H9 (cell line): ENCODE measurements around the gene LARGE1. TPM values are rescaled to one million over a fixed set of nuclear protein-coding genes. Genes with fewer than 3 reads are reported as not detected.

Experiments used
- DNase-seq: peaks from one replicate; pipeline ENCODE4 v3.0.0-alpha.2; 2017
- H2AFZ ChIP-seq: one replicate; pipeline ENCODE4 v1.6.1; 2013; ENCODE audit warnings: mild to moderate bottlenecking, low read length, control low read depth, moderate library complexity
- H2AK5ac ChIP-seq: 2 replicates; pipeline ENCODE4 v1.6.1; 2013; ENCODE audit warnings: low read length, control low read depth, mixed read lengths; ENCODE audit not compliant: insufficient read length
- H2BK120ac ChIP-seq: one replicate; pipeline ENCODE4 v1.6.1; 2013; ENCODE audit warnings: low read depth, mild to moderate bottlenecking, low read length, control low read depth, inconsistent platforms; ENCODE audit not compliant: poor library complexity, severe bottlenecking
- H2BK12ac ChIP-seq: 2 replicates; pipeline ENCODE4 v1.6.1; 2013; ENCODE audit warnings: low read length, control low read depth, mixed read lengths, low read depth; ENCODE audit not compliant: insufficient read length
- H2BK15ac ChIP-seq: 2 replicates; pipeline ENCODE4 v1.6.1; 2013; ENCODE audit warnings: low read depth, low read length, control low read depth
- H2BK20ac ChIP-seq: one replicate; pipeline ENCODE4 v1.6.1; 2013; ENCODE audit warnings: low read depth, mild to moderate bottlenecking, low read length, control low read depth, inconsistent platforms; ENCODE audit not compliant: poor library complexity, severe bottlenecking
- H2BK5ac ChIP-seq: 2 replicates; pipeline ENCODE4 v1.6.1; 2013; ENCODE audit warnings: low read length, control low read depth, mixed read lengths; ENCODE audit not compliant: insufficient read length
- H3K14ac ChIP-seq: 2 replicates; pipeline ENCODE4 v1.6.1; 2013; ENCODE audit warnings: low read length, control low read depth; ENCODE audit not compliant: insufficient read depth
- H3K18ac ChIP-seq: 2 replicates; pipeline ENCODE4 v1.6.1; 2013; ENCODE audit warnings: low read depth, mild to moderate bottlenecking, mixed read lengths, low read length, control low read depth; ENCODE audit not compliant: insufficient read length
- H3K23ac ChIP-seq: 2 replicates; pipeline ENCODE4 v1.6.1; 2013; ENCODE audit warnings: low read length, control low read depth, mixed read lengths, low read depth; ENCODE audit not compliant: insufficient read length
- H3K23me2 ChIP-seq: 2 replicates; pipeline ENCODE4 v1.6.1; 2013; ENCODE audit warnings: low read depth, mild to moderate bottlenecking, mixed read lengths, low read length, control low read depth; ENCODE audit not compliant: insufficient read length, poor library complexity, severe bottlenecking
- H3K27ac ChIP-seq: 2 replicates; pipeline ENCODE4 v1.5.1; 2013; ENCODE audit warnings: low read length, control low read depth, mixed read lengths, low read depth; ENCODE audit not compliant: insufficient read length
- H3K27me3 ChIP-seq: 2 replicates; pipeline ENCODE4 v1.6.1; 2013; ENCODE audit warnings: low read length, control low read depth, inconsistent platforms; ENCODE audit not compliant: insufficient read depth
- H3K4ac ChIP-seq: 2 replicates; pipeline ENCODE4 v1.6.1; 2013; ENCODE audit warnings: low read depth, mild to moderate bottlenecking, control low read depth, inconsistent platforms, low read length, moderate library complexity
- H3K4me1 ChIP-seq: 2 replicates; pipeline ENCODE4 v1.6.1; 2013; ENCODE audit warnings: low read length, control low read depth, inconsistent platforms; ENCODE audit not compliant: insufficient read depth
- H3K4me2 ChIP-seq: 2 replicates; pipeline ENCODE4 v1.6.1; 2013; ENCODE audit warnings: low read length, control low read depth, mixed read lengths; ENCODE audit not compliant: insufficient read length, insufficient read depth
- H3K56ac ChIP-seq: 2 replicates; pipeline ENCODE4 v1.6.1; 2013; ENCODE audit warnings: low read depth, mild to moderate bottlenecking, mixed read lengths, low read length, control low read depth; ENCODE audit not compliant: insufficient read length
- H3K79me1 ChIP-seq: 2 replicates; pipeline ENCODE4 v1.6.1; 2013; ENCODE audit warnings: low read depth, mild to moderate bottlenecking, moderate library complexity, low read length, control low read depth, inconsistent platforms; ENCODE audit not compliant: insufficient read depth, poor library complexity, severe bottlenecking
- H3K79me2 ChIP-seq: 2 replicates; pipeline ENCODE4 v1.6.1; 2013; ENCODE audit warnings: low read length, control low read depth, inconsistent platforms; ENCODE audit not compliant: insufficient read depth
- H3K9ac ChIP-seq: 2 replicates; pipeline ENCODE4 v1.6.1; 2013; ENCODE audit warnings: low read length, control low read depth, mixed read lengths; ENCODE audit not compliant: insufficient read length; ENCODE audit errors: extremely low read depth
- H3K9me3 ChIP-seq: one replicate; pipeline ENCODE4 v1.6.1; 2013; ENCODE audit warnings: low read depth, low read length, inconsistent platforms; ENCODE audit not compliant: control insufficient read depth
- H3T11ph ChIP-seq: one replicate; pipeline ENCODE4 v1.6.1; 2013; ENCODE audit warnings: mild to moderate bottlenecking, low read length, control low read depth, inconsistent platforms
- H4K20me1 ChIP-seq: one replicate; pipeline ENCODE4 v1.6.1; 2013; ENCODE audit not compliant: control insufficient read depth, insufficient read length, insufficient read depth
- H4K5ac ChIP-seq: 2 replicates; pipeline ENCODE4 v1.6.1; 2013; ENCODE audit warnings: low read depth, mild to moderate bottlenecking, mixed read lengths, low read length, control low read depth; ENCODE audit not compliant: insufficient read length
- H4K8ac ChIP-seq: replicated peaks from 2 replicates; pipeline ENCODE4 v1.6.1; 2013; ENCODE audit warnings: low read length, control low read depth, mixed read lengths, low read depth; ENCODE audit not compliant: insufficient read length
- H4K91ac ChIP-seq: 2 replicates; pipeline ENCODE4 v1.6.1; 2013; ENCODE audit warnings: low read depth, mild to moderate bottlenecking, moderate library complexity, mixed read lengths, low read length, control low read depth; ENCODE audit not compliant: insufficient read length
- H3K27ac Mint-ChIP-seq, 3 experiments: 2 replicates in 2 of 3; 3 replicates in 1 of 3; pipeline ENCODE4 v1.8.0; 2020 to 2021; ENCODE audit warnings: mixed read lengths in 3 of 3, mild to moderate bottlenecking in 1 of 3, moderate library complexity in 1 of 3
- H3K27me3 Mint-ChIP-seq: 2 replicates; pipeline ENCODE4 v1.8.0; 2021; ENCODE audit warnings: low read depth, mild to moderate bottlenecking, moderate library complexity, mixed read lengths
- H3K36me3 Mint-ChIP-seq, 3 experiments: 2 replicates in 2 of 3; 3 replicates in 1 of 3; pipeline ENCODE4 v1.8.0; 2020 to 2021; ENCODE audit warnings: low read depth in 3 of 3, mixed read lengths in 3 of 3; ENCODE audit not compliant: insufficient read depth in 1 of 3
- H3K4me1 Mint-ChIP-seq, 2 experiments: 2 replicates each; pipeline ENCODE4 v1.8.0; 2020; ENCODE audit warnings: mixed read lengths in 2 of 2
- H3K4me3 Mint-ChIP-seq, 2 experiments: 2 replicates in 1 of 2; 3 replicates in 1 of 2; pipeline ENCODE4 v1.8.0; 2020 to 2021; ENCODE audit warnings: mild to moderate bottlenecking in 2 of 2, mixed read lengths in 2 of 2, moderate library complexity in 1 of 2
- H3K9me3 Mint-ChIP-seq, 2 experiments: 2 replicates in 1 of 2; 3 replicates in 1 of 2; pipeline ENCODE4 v1.8.0; 2020; ENCODE audit warnings: mild to moderate bottlenecking in 2 of 2, mixed read lengths in 2 of 2, moderate library complexity in 1 of 2
- CTCF ChIP-seq: fragments of 200-600 bp; sonication (generic); conservative IDR thresholded peaks from 3 replicates; pipeline ENCODE4 v1.8.0; 2021; ENCODE audit warnings: antibody characterized with exemption, mild to moderate bottlenecking
- WGBS: extraction: QIAGEN DNeasy Blood & Tissue Kit; methylation state at CpG from one replicate; pipeline ENCODE4 v1.1.7; 2013; ENCODE audit warnings: missing lambda C conversion rate, low lambda C conversion rate, mixed read lengths; ENCODE audit not compliant: insufficient read length; ENCODE audit errors: extremely low coverage; 5-methylcytosine and 5-hydroxymethylcytosine counted together
- total RNA-seq: library from RNA; stranded (reverse); gene quantifications from 2 replicates; pipeline ENCODE4 v1.2.1, GENCODE V29; 2021

LARGE1 gene
- total RNA-seq, 1 experiment from 2014 or later = 43.5 TPM

- Histone ChIP-seq H3K56ac (no peak overlapping the region), H2BK20ac (no peak overlapping the region), H4K20me1 (no peaks in the 10 kb centered on the region), H3K4me1 (peaks cover 4% of the 10 kb centered on the region; the same call in 1 of the 2 replicates), H3K14ac (no peak overlapping the region), H3K4me2 (no peak overlapping the region), H3K9ac (no peak overlapping the region), H3K27ac (no peak overlapping the region), H3K23ac (no peak overlapping the region), H3K79me2 (peaks cover 5% of the 10 kb centered on the region; the same call in 1 of the 2 replicates), H4K91ac (no peak overlapping the region), H2AK5ac (no peak overlapping the region), H3T11ph (no peak overlapping the region), H2BK12ac (no peak overlapping the region), H4K8ac (no peak overlapping the region), H3K23me2 (no peaks in the 10 kb centered on the region), H2BK15ac (no peak overlapping the region), H3K79me1 (peaks cover 10% of the 10 kb centered on the region), H2BK120ac (no peak overlapping the region), H2BK5ac (no peak overlapping the region), H3K27me3 (no peaks in the 10 kb centered on the region), H3K18ac (no peak overlapping the region), H3K4ac (no peak overlapping the region), H4K5ac (no peak overlapping the region), H2AFZ (no peak overlapping the region), H3K9me3 (no peaks in the 10 kb centered on the region)
- Mint-ChIP-seq H3K36me3 (peaks cover 0 to 6% (median 2%) of the 10 kb centered on the region in 3 experiments; a peak in 5 of 7 replicates), H3K9me3 (peaks cover 0 to 2% of the 10 kb centered on the region in 2 experiments; a peak in 1 of 5 replicates), H3K27ac (no peak overlapping the region), H3K4me1 (peaks cover 24 to 36% of the 10 kb centered on the region in 2 experiments), H3K27me3 (peaks cover 1% of the 10 kb centered on the region; the same call in 1 of the 2 replicates), H3K4me3 (no peak overlapping the region)
- no CpG with 5 or more reads among the region's 3 CpGs for WGBS
- TF ChIP-seq CTCF = no peak
- no peak for DNase-seq
Measured at GRCh38 chr22:33726294-33726734, 194.0 kb downstream of the LARGE1 start.
